Endothelial cell of umbilical vein (primary cell): ENCODE results near the gene DIP2C. TPM values are rescaled to one million over a fixed set of nuclear protein-coding genes. Genes with fewer than 3 reads are reported as not detected.

ENCODE experiments used
- BruUV-seq: library from RNA; stranded (reverse); fragments of 400-500 nt; replicated peaks from 2 replicates; lab custom pipeline; 2021; lab: Mats Ljungman, UMichigan
- CTCF ChIA-PET: fragments of 300-600, 350-600 bp; sonication (Branson Sonifier 250); formaldehyde crosslinking; loops from one replicate; lab custom pipeline; 2021; ENCODE audit warnings: antibody characterized with exemption, inconsistent platforms; lab: Charles Lee
- POLR2A ChIA-PET: fragments of 300-600, 350-600 bp; sonication (Branson Sonifier 250); formaldehyde crosslinking; loops from one replicate; lab custom pipeline; 2021; ENCODE audit warnings: antibody characterized with exemption, inconsistent platforms; lab: Charles Lee
- DNase-seq: peaks from one replicate; pipeline ENCODE4 v3.0.0-alpha.2; 2011; ENCODE audit warnings: low read depth, low spot score
- FAIRE-seq: peaks from 2 replicates; lab custom pipeline; 2011; peaks lifted over from hg19 to GRCh38; lab: Jason Lieb, UNC
- H2AFZ ChIP-seq: 2 replicates; pipeline ENCODE4 v1.6.0; 2012; ENCODE audit warnings: low read depth, low read length, control low read depth, inconsistent platforms
- H3K27ac ChIP-seq: 2 replicates; pipeline ENCODE4 v1.5.1; 2011; ENCODE audit warnings: low read depth, mild to moderate bottlenecking, control low read depth, low read length, moderate library complexity; ENCODE audit not compliant: insufficient read depth
- H3K27me3 ChIP-seq, 2 experiments: 2 replicates each; pipeline versions ENCODE4 v1.6.0 to v1.6.1; 2011; ENCODE audit warnings: low read length in 2 of 2, mixed read lengths in 1 of 2; ENCODE audit not compliant: control insufficient read depth in 2 of 2, insufficient read depth in 2 of 2
- H3K36me3 ChIP-seq, 2 experiments: 2 replicates in 1 of 2; 3 replicates in 1 of 2; pipeline ENCODE4 v1.5.1; 2011; ENCODE audit warnings: low read length in 2 of 2, mild to moderate bottlenecking in 1 of 2, moderate library complexity in 1 of 2; ENCODE audit not compliant: control insufficient read depth in 2 of 2, insufficient read depth in 2 of 2; ENCODE audit errors: extremely low read depth in 1 of 2
- H3K4me1 ChIP-seq: 3 replicates; pipeline ENCODE4 v1.5.1; 2011; ENCODE audit warnings: mild to moderate bottlenecking, low read length; ENCODE audit not compliant: control insufficient read depth, insufficient read depth; ENCODE audit errors: extremely low read depth
- H3K4me2 ChIP-seq: 2 replicates; pipeline ENCODE4 v1.6.1; 2011; ENCODE audit warnings: low read length, control low read depth, mixed read lengths; ENCODE audit not compliant: insufficient read depth
- H3K4me3 ChIP-seq, 3 experiments: fragments of 200-600 bp in 1 of 3; sonication (generic), shearing (Covaris generic) in 1 of 3; replicated peaks in 1 of 3; 2 replicates each; pipeline ENCODE4 v1.5.1; 2011 to 2016; ENCODE audit warnings: control low read depth in 3 of 3, low read length in 3 of 3, mild to moderate bottlenecking in 2 of 3, inconsistent platforms in 1 of 3, low read depth in 1 of 3, moderate library complexity in 1 of 3; ENCODE audit not compliant: insufficient read depth in 1 of 3
- H3K79me2 ChIP-seq: 2 replicates; pipeline ENCODE4 v1.6.0; 2012; ENCODE audit warnings: low read length, inconsistent platforms; ENCODE audit not compliant: control insufficient read depth, insufficient read depth
- H3K9ac ChIP-seq: replicated peaks from 2 replicates; pipeline ENCODE3; 2011; ENCODE audit warnings: low read length, control low read depth; ENCODE audit not compliant: insufficient read depth; ENCODE audit errors: extremely low read depth
- H3K9me1 ChIP-seq: replicated peaks from 3 replicates; pipeline ENCODE4 v1.6.0; 2011; ENCODE audit warnings: mild to moderate bottlenecking, low read length; ENCODE audit not compliant: control insufficient read depth, insufficient read depth; ENCODE audit errors: extremely low read depth
- H3K9me3 ChIP-seq: replicated peaks from 2 replicates; pipeline ENCODE4 v1.5.1; 2012; ENCODE audit warnings: low read length, inconsistent platforms; ENCODE audit not compliant: control insufficient read depth, insufficient read depth
- H4K20me1 ChIP-seq: replicated peaks from 2 replicates; pipeline ENCODE3; 2011; ENCODE audit warnings: mild to moderate bottlenecking, low read length; ENCODE audit not compliant: control insufficient read depth, insufficient read depth; ENCODE audit errors: extremely low read depth
- CTCF ChIP-seq, 2 donors: IDR thresholded peaks; 1 replicate in 1 of 2; 2 replicates in 1 of 2; pipeline ENCODE4 v1.5.1; 2011; ENCODE audit warnings: low read length in 2 of 2, mild to moderate bottlenecking in 2 of 2, moderate library complexity in 2 of 2, control low read depth in 1 of 2, inconsistent platforms in 1 of 2, low read depth in 1 of 2; ENCODE audit not compliant: insufficient read depth in 1 of 2; ENCODE audit errors: extremely low read depth in 1 of 2
- EZH2 ChIP-seq: IDR thresholded peaks from 2 replicates; pipeline ENCODE4 v1.6.1; 2012; ENCODE audit warnings: borderline replicate concordance, low read depth, mild to moderate bottlenecking, moderate library complexity, low read length, inconsistent platforms; ENCODE audit not compliant: severe bottlenecking
- FOS ChIP-seq: IDR thresholded peaks from 2 replicates; pipeline ENCODE4 v1.6.1; 2011; ENCODE audit warnings: mild to moderate bottlenecking, low read length, moderate library complexity, borderline replicate concordance; ENCODE audit not compliant: insufficient read depth
- GATA2 ChIP-seq: IDR thresholded peaks from 2 replicates; pipeline ENCODE4 v1.7.0; 2011; ENCODE audit warnings: low read depth, mild to moderate bottlenecking, moderate library complexity, mixed read lengths, low read length; ENCODE audit not compliant: insufficient read length, insufficient read depth
- JUN ChIP-seq: IDR thresholded peaks from 2 replicates; pipeline ENCODE4 v1.6.1; 2011; ENCODE audit warnings: borderline replicate concordance, low read depth; ENCODE audit not compliant: insufficient read length, insufficient read depth
- MAX ChIP-seq: IDR thresholded peaks from 2 replicates; pipeline ENCODE4 v1.6.1; 2011; ENCODE audit not compliant: insufficient read depth, insufficient read length
- MYC ChIP-seq: IDR thresholded peaks from one replicate; pipeline ENCODE4 v1.6.1; 2011; ENCODE audit warnings: mild to moderate bottlenecking, low read depth, low read length
- POLR2A ChIP-seq: IDR thresholded peaks from 2 replicates; pipeline ENCODE4 v1.6.1; 2012; ENCODE audit warnings: low read depth, mild to moderate bottlenecking, control low read depth, low read length
- POLR2AphosphoS5 ChIP-seq: IDR thresholded peaks from 2 replicates; pipeline ENCODE4 v1.6.1; 2012; ENCODE audit warnings: low read depth, mild to moderate bottlenecking, control low read depth, low read length, moderate library complexity; ENCODE audit not compliant: insufficient read depth
- dilution Hi-C: fragments of 300-500 bp; cut with MboI; formaldehyde crosslinking; loops from one replicate; pipeline ENCODE4 v1.15.0; 2019; ENCODE audit warnings: low sequenced_read_pairs; ENCODE audit not compliant: extremely low pct_ligation_motif_present
- intact Hi-C: fragments of 100-400 bp; cut with micrococcal nuclease; formaldehyde crosslinking; loops from one replicate; pipeline ENCODE4 v1.10.0; 2022
- polyA plus RNA-seq, 4 experiments: library from polyadenylated mRNA; depleted of rRNA in 3 of 4; stranded (reverse) in 3 of 4; unstranded in 1 of 4; fragments of >200 nt; gene quantifications; 2 replicates each; pipeline versions ENCODE4 v1.2.1 to v1.2.3, GENCODE V29; 2011 to 2012; ENCODE audit warnings: missing spikeins in 1 of 4
- total RNA-seq: library from RNA; stranded (reverse); gene quantifications from 2 replicates; pipeline ENCODE4 v1.2.3, GENCODE V29; 2021

The DIP2C gene
- total and polyA plus RNA-seq, 2 donors (not counting 3 experiments of a cell fraction or from before 2014, with no cell fraction given) = 3.6 to 10.7 TPM

GRCh38 chr10:476455-476780, 213.1 kb downstream of the DIP2C start:
- no TSS peak for BruUV-seq

More at GRCh38 chr10:476455-476780, 213.1 kb downstream of the DIP2C start:
- Histone ChIP-seq H3K9me1 (no peaks in the 10 kb centered on the region), H3K4me3 (no peak overlapping the region), H3K9me3 (no peaks in the 10 kb centered on the region), H2AFZ (no peak overlapping the region), H3K4me1 (no peaks in the 10 kb centered on the region), H3K4me2 (no peak overlapping the region), H3K79me2 (no peaks in the 10 kb centered on the region), H3K27ac (no peak overlapping the region), H3K36me3 (no peaks in the 10 kb centered on the region), H3K9ac (no peak overlapping the region), H4K20me1 (no peaks in the 10 kb centered on the region), H3K27me3 (no peaks in the 10 kb centered on the region)
- CTCF ChIA-PET = no interaction called here
- intact Hi-C loops (no loop called here), dilution Hi-C loops (no loop called here)
- DNase-seq = no peak
- no peak for FAIRE-seq
- POLR2A ChIA-PET = no interaction called here
- TF ChIP-seq EZH2 (no peak), JUN (no peak), MAX (no peak), GATA2 (no peak), FOS (no peak), POLR2A (no peak), POLR2AphosphoS5 (no peak), MYC (no peak), CTCF (IDR thresholded peaks at IDR 0.05; ENCODE audit: extremely low read depth in 1 of 2, insufficient read depth in 1 of 2, low read depth in 1 of 2, low read length in 2 of 2) (no peak)
